Aorta (tissue), 4 donors: ENCODE measurements around the gene SLC19A2. TPM values are rescaled to one million over a fixed set of nuclear protein-coding genes. Genes with fewer than 3 reads are reported as not detected.

Source experiments
- polyA plus RNA-seq, 2 donors: library from polyadenylated mRNA; stranded (reverse); fragments of 200-250 nt; gene quantifications; one replicate each; pipeline ENCODE4 v1.2.3, GENCODE V29; 2013
- total RNA-seq, 2 donors: library from RNA; stranded (reverse); fragmentation: NEBNext Ultra II Directional; extraction: Animal tissue kit (Norgen Biotek cat#: 25700); gene quantifications; one replicate each; pipeline ENCODE4 v1.2.1, GENCODE V29; 2021
- donor health status: healthy with polysubstance abuse.
- donor health status: Bipolar disorder and iron deficiency.
- donor health status: DM: no; HTN: no; CAD: no.
- donor health status: DM: yes; HTN: yes; CAD: no.

SLC19A2 gene
- total and polyA plus RNA-seq, 4 donors = 3.5 to 26.9 (median 8.4) TPM

Other genes starting within 250 kb of the SLC19A2 start
- 10 to 100 TPM; 13.3 to 23.5 TPM for gene NME7, start 118.1 kb downstream of the SLC19A2 start, total RNA-seq
- gene NME7, start 118.1 kb downstream of the SLC19A2 start, polyA plus RNA-seq = 10 to 100 TPM; 14.7 to 20.7 TPM
- gene BLZF1, start 117.7 kb downstream of the SLC19A2 start, total RNA-seq = 10 to 100 TPM; 26.7 to 27.3 TPM
- gene BLZF1, start 117.7 kb downstream of the SLC19A2 start, polyA plus RNA-seq = 10 to 100 TPM; 14.9 to 26.5 TPM
- gene CCDC181, start 58.5 kb downstream of the SLC19A2 start, total RNA-seq = under 1 TPM; 0.48 to 0.97 TPM
- 1 to 10 TPM; 1.6 to 3.9 TPM for gene CCDC181, start 58.5 kb downstream of the SLC19A2 start, polyA plus RNA-seq
- gene F5, start 100.5 kb upstream of the SLC19A2 start, total RNA-seq = 1 to 10 TPM in 1 of 2 donors, under 1 TPM in 1; 0.48 to 1.4 TPM
- gene F5, start 100.5 kb upstream of the SLC19A2 start, polyA plus RNA-seq = 1 to 10 TPM; 1.0 to 3.5 TPM
- 10 to 100 TPM in 1 of 2 donors, 1 to 10 TPM in 1; 9.1 to 42.5 TPM for gene SELP, start 144.2 kb upstream of the SLC19A2 start, total RNA-seq
- gene SELP, start 144.2 kb upstream of the SLC19A2 start, polyA plus RNA-seq = 10 to 100 TPM in 1 of 2 donors, 1 to 10 TPM in 1; 8.6 to 16.4 TPM
- 10 to 100 TPM; 10.3 to 11.4 TPM for gene SELL, start 225.7 kb upstream of the SLC19A2 start, total RNA-seq
- gene SELL, start 225.7 kb upstream of the SLC19A2 start, polyA plus RNA-seq = 10 to 100 TPM in 1 of 2 donors, 1 to 10 TPM in 1; 2.0 to 12.8 TPM
- gene SELE, start 248.1 kb upstream of the SLC19A2 start, total RNA-seq = 10 to 100 TPM; 14.8 to 38.8 TPM
- gene SELE, start 248.1 kb upstream of the SLC19A2 start, polyA plus RNA-seq = under 1 TPM in 1 of 2 donors, not detected in 1; 0.18 TPM